A673 (cell line): Measurements from ENCODE around the gene FRMD1.

ENCODE experiments used
- EZH2 ChIP-seq: fragments of 200-600 bp; sonication (generic); IDR thresholded peaks from 2 replicates; pipeline ENCODE4 v1.6.1; 2017; ENCODE audit warnings: borderline replicate concordance, low read depth, mild to moderate bottlenecking, mixed read lengths, antibody characterized with exemption, low read length; ENCODE audit not compliant: poor library complexity, severe bottlenecking
- TF ChIP-seq, protein P1 (sequence below): fragments of 300-800, 200-600 bp; sonication (generic); conservative IDR thresholded peaks from 2 replicates; pipeline ENCODE4 v1.5.1; 2017; ENCODE audit warnings: low read depth, mild to moderate bottlenecking, antibody characterized with exemption, low read length, moderate library complexity, mixed read lengths

DNA sequence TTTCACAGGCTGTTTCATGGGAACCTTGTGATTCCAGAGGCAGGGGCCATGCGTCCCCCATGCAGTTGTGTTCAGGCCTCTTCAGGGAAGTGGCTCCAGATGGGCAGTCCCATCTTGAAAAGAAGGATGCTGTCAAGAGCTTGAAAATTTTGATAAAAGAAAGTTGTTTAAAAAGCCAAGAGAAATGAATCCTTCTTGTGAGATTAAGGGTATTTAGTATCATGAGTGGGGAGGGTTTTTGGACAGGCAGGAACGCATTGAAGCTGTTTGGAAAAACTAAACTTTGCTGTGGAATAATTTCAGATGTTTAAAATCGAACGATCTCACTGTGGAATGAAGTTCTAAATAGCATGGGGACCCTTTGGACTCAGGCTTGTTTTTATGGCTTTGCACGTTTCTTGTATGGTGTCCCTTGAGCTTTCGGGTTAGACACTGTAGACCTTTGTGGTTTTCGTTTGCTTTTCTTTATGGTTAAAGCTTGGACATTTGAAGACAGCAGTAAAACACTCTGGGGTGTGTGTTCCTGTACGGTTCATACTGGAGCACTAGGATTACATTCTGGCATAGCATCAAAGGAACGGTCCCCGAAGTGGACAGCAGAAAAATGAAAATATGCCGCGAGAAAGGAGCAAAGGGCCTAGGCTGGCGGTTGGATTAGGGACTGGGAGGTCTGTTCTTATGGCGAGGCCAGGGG is 63.4 kb downstream of the FRMD1 start:
- TF ChIP-seq, protein P1, sequence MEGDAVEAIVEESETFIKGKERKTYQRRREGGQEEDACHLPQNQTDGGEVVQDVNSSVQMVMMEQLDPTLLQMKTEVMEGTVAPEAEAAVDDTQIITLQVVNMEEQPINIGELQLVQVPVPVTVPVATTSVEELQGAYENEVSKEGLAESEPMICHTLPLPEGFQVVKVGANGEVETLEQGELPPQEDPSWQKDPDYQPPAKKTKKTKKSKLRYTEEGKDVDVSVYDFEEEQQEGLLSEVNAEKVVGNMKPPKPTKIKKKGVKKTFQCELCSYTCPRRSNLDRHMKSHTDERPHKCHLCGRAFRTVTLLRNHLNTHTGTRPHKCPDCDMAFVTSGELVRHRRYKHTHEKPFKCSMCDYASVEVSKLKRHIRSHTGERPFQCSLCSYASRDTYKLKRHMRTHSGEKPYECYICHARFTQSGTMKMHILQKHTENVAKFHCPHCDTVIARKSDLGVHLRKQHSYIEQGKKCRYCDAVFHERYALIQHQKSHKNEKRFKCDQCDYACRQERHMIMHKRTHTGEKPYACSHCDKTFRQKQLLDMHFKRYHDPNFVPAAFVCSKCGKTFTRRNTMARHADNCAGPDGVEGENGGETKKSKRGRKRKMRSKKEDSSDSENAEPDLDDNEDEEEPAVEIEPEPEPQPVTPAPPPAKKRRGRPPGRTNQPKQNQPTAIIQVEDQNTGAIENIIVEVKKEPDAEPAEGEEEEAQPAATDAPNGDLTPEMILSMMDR, result no peak
- no peak for TF ChIP-seq EZH2
